CD4-positive, alpha-beta T cell treated with Interleukin-12 subunit alpha and Interleukin-12 subunit beta, for 1 hour (primary cell): ENCODE measurements around the gene NOXA1.

ENCODE experiments used
- DNase-seq: peaks from one replicate; pipeline ENCODE4 v3.0.0-alpha.2; 2020

The NOXA1 gene

DNA sequence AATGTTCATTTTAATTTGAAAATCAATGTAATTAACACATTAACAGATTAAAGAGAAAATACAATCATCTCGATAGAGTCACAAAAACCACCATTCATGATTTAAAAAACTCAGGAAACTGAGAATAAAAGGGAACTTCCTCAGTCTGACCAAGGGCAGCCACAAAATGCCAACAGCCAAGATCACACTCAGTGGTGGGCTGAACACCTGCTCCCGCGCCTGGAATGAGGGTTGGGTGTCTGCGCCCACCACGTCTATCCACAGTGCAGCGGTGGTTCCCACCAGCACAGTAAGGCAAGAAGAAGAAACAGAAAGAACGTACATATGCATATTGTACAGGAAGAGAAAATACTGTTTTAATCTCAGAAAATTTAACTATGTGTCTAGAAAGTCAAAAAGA is 47.6 kb downstream of the NOXA1 start:
- DNase-seq, result no peak

DNA sequence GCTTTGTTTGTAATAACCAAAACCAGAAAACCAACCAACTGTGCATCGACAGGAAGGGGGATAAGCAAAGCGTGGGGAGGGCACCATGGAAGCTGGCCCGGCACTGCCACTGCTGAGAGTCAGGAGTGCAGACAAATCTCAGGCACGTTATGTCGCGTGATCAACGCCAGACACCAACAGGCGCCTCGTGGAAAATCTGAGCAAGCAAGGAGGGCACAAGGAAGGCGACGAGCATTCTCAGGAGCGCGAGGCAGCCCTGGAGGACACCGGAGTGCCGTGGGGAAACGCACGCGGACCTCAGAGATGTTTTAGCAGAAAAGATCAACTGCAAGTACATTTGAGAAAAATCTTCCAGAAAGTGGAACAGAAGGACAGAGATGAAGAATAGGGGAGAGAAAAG is 51.1 kb downstream of the NOXA1 start:
- DNase-seq, result no peak

DNA sequence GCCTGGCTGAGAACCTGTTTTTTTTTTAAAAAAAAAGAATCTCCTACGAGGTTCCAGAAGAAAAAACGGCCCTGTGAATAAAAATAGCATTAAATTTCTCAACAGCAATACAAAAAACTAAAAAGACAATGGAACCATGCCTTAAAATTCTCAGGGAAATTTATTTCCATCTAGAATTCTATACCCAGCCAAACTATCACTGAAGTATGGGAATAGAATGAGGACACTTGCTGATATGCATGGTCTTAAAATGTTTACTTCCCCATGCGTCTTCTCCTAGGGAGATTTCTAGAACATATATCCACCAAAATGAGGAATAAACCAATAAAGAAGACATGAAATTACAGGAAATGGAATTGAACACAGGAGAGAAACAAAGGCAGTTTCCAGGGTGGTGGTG is 52.5 kb downstream of the NOXA1 start:
- no peak for DNase-seq

DNA sequence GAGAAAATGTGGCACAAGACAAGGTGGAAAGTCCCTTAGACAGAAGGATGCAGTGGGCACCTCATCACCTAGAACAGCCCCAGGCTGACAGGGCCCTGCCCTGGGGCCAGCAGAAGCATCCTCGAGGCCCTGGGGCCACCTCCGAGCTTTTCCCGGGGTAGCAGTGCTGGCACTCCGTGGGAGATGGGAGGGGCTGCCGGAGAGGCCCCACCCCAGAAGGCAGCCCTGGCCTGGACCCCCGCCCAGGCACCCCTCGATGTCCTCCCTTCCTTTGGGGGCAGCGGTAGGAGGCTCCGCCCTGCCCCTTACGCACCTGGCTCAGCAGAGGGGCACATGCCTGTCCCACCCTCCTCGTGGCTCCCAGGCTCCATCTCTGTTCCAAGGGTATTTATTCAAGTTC is 53.7 kb downstream of the NOXA1 start:
- DNase-seq, result no peak

DNA sequence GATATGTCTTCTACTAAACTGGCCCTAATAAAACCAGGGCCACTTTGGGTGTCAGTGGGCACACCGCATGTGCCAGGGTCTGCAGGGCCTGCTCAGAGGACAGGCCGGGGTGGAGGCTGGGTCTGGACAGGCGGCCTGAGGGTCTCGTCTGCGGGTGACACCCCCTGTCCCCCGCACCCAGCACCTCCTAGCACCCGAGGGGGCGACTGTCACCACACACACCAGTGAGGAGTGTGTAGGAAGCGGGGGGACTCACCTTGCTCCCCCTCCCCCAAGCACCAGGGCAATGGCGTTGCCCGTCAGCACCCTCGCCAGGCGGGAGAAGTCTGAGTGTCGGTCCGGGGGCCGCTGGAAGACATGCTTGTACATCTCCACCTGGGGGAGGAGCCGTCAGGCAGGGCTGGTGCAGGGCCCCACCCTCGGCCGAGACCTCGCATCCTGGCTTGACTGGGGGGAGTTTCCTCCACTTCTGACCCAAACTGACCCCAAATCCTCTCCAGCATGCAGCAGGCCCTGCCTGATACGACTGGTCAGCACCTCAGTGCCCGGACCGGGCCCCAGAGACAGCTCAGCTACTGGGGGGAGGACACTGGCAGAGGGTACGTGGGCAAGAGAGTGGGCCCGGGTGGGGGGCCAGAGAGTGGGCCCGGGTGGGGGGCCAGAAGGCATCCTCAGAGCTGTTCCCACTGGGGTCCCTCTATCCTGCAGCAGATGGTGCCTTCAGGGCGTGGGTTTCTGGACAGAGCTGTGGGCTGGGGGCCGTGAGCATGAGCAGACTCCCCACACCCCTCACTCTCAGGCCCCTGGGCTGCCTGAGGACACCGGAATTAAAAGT is 54.8 kb downstream of the NOXA1 start:
- DNase-seq, result no peak

DNA sequence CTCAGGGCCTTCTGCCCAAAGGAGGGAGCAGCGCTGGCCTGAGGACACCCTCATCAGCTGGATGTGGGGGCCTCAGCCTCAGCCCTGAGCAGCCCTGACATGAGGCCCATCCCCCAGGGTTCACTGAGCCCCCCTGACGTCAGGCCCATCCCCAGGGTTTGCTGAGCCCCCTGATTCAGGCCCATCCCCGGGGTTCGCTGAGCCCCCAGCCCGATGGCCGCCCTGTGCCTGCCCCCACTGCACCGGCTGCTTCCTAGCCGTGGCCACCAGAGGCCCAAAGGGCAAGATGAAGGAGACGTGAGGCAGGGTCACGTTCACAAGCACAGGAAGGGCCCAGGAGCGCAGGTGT is 55.4 kb downstream of the NOXA1 start:
- no peak for DNase-seq

DNA sequence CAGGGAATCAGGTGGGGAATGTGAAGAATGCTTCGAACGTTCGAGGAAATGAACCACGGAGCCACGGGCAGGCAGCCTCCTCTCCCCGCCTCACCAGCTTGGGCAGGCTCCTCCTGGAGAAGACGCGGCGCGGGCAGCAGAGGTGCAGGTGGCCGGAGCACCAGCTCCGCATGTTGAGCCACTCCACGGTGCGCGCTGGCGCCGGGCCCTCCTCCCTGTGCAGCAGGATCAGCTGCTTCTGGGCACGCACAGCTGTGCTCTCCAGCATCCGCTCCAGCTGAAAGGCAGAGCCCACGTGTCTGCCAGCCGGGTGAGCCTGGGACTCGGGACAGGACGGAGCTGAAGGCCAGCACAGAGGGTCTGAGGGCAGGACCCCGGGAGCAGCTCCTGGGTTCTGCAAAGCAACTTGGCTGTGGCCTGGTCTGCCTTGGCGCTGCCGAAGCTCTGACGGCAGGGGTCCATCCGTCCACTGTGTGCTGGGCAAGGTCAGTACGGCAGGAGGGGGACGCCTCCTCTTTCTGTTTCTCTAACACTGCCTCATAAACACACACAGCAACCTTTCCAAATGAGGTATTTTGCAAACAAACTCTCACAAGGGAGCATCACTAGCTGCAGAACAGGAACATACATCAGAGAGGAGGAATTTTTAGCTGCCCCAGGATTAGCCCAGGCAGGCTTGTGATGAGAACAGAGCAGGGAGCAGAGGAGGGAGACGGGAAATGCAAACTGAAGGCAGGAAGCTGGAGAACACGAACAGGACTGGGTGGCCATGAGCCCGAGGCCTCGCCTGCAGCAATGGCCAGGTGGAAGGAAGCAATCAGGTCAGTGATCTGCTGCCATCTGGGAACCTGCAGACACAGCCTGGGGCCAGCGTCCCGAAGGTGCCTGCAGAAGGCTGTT is 56.0 kb downstream of the NOXA1 start:
- no peak for DNase-seq

DNA sequence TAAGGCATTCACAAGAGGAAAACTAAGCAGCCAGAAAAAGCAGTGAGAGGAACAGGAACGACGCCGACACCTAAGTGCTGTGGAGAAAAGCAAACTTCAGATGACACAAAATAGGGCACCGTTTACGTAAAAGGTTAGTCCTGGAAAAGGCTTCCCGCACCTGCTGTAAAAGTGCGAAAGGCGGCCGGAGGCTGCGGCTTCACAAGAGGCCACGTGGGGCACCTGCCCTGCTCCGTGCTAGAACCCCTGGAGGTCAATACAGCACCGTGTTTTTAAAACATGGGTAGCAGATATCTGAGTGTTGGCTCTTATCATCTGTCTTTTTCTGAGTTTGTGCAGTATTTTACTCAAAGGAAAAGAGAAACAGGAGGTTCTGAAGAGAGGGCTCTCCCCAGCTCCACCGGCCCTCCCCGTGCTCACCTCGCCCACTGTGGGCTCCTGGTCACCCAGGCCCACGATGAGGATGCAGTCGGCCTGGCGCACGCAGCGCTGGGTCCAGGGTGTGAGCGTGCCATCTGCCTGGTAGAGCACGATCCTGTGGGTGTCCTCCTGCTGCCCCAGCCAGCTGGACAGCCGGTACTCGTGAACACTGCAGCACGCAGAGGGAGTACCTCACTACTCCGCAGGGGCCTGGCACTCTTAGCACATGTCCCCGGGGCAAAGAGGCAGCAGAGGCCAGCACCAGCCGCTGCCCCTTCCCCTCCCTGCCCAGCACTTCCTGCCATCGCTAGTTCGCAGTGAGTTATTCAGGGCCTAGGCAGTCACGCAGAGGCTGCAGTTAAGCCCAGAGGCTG is 56.9 kb downstream of the NOXA1 start:
- no peak for DNase-seq

DNA sequence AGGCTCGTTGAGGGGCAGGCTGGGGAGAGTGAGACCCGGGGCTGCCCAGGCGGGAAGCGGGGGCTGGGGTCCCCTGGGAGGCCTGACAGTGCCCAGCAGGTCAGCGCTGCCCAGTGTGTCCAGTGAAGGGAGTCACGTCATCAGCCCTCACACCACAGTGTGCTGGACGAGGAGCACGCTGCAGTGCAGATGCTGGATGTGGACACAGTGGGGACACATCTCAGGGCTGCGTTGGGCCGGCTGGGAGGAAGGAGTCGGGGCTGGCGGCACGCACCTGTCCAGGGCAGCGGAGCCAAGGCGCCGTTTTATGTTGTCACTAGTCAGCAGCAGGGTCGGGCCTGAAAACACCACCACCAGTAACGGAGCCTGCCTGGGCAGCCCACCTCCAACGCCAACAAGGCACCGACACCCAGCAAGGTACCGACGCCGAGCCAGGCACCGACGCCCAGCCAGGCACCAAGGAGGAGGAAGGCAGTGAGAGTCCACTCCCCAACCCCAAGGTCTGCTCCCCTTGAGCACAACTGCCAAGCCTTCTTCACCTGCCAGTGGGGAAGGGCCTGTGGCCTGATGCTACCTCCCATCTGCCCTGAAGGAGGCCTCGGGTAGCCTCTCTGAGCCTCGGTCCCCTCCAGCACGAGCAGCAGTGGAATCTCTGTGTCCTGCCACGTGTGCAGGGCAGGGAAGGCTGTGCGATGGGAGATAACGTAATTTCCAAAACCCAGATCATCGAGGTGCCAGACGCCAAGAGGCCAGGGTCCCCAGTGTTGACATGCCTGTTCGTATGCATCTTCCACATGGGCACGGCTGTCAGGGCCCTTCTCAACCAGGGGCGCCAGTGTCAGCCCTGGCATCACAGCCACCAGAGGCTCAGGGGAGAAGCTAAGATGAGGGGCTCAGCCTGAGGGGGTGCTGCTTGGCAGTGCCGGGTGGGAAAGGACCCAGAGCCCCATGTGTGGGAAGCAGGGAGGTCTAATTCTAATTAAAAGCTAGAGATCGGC is 57.8 kb downstream of the NOXA1 start:
- no peak for DNase-seq

DNA sequence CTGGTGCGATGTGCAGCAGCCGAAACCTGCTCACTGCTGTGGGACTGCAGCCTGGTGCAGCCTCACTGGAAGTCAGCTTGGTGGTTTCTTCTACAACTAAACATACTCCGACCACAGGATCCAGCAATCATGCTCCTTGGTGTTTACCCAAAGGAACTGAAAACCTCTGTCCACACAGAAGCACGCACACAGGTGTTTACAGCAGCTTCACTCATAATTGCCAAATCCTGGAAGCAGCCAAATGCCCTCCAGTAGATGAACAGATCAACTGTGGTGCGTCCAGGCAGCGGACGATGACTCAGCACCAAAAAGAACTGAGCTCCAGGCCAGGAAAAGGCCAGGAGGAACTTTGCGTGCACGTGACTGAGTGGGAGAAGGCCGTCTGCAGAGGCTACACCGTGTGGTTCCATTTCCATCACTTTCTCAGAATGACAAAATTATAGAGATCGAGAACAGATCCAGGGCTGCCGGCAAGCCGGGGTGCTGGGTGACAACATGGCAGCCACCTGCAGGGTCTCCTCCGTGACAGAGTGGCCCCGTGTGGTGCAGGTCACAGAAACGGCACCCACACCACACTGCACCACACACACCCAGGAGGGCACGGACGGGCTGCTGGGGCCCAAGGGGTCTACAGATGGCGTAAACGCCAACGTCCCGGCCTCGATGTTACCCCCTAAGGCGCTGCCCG is 59.0 kb downstream of the NOXA1 start:
- no peak for DNase-seq
